Osteocyte (in vitro differentiated cells): ENCODE results near the gene AMIGO3. TPM values are rescaled to one million over a fixed set of nuclear protein-coding genes. Genes with fewer than 3 reads are reported as not detected.

Source experiments
- DNase-seq: peaks from one replicate; pipeline ENCODE4 v3.0.0; 2021; ENCODE audit warnings: mixed read lengths; ENCODE audit not compliant: unreplicated experiment; ENCODE audit errors: extremely low spot score
- H3K27ac Mint-ChIP-seq: one replicate; pipeline ENCODE4 v1.8.0; 2021; ENCODE audit warnings: mild to moderate bottlenecking, mixed read lengths; ENCODE audit not compliant: unreplicated experiment
- H3K27me3 Mint-ChIP-seq: one replicate; pipeline ENCODE4 v1.8.0; 2021; ENCODE audit warnings: mixed read lengths; ENCODE audit not compliant: unreplicated experiment
- H3K36me3 Mint-ChIP-seq: one replicate; pipeline ENCODE4 v1.8.0; 2021; ENCODE audit warnings: mixed read lengths; ENCODE audit not compliant: unreplicated experiment
- H3K4me1 Mint-ChIP-seq: one replicate; pipeline ENCODE4 v1.8.0; 2021; ENCODE audit warnings: mixed read lengths; ENCODE audit not compliant: unreplicated experiment
- H3K4me3 Mint-ChIP-seq: one replicate; pipeline ENCODE4 v1.8.0; 2021; ENCODE audit warnings: mild to moderate bottlenecking, moderate library complexity, mixed read lengths; ENCODE audit not compliant: unreplicated experiment
- H3K9me3 Mint-ChIP-seq: one replicate; pipeline ENCODE4 v1.8.0; 2021; ENCODE audit warnings: mixed read lengths; ENCODE audit not compliant: unreplicated experiment
- CTCF ChIP-seq: fragments of 200-600 bp; sonication (generic); IDR thresholded peaks from 2 replicates; pipeline ENCODE4 v1.5.0; 2021; ENCODE audit warnings: antibody characterized with exemption, mild to moderate bottlenecking, moderate library complexity
- long read RNA-seq: library from polyadenylated mRNA; unstranded; transcript quantifications from one replicate; pipeline ENCODE4 v2.0.0, GENCODE V29; 2021
- total RNA-seq: library from RNA; stranded (reverse); gene quantifications from 2 replicates; pipeline ENCODE4 v1.2.1, GENCODE V29; 2021

AMIGO3 gene
- total RNA-seq: not detected in 2 replicates
- long read RNA-seq: 0 reads

GRCh38 chr3:49719214-49719884, at the start of gene AMIGO3:
Gene AMIGO3, minus strand, starts transcription at chr3:49719684. Its CDS starts 219 bp downstream, at chr3:49719465.
- Mint-ChIP-seq H3K27me3 (no peaks in the 10 kb centered on the region), H3K36me3 (peaks cover 6% of the 10 kb centered on the region), H3K9me3 (no peaks in the 10 kb centered on the region), H3K4me3 (peak within 1 kb of the TSS; percentile 79), H3K27ac (peak within 1 kb of the TSS; percentile 90), H3K4me1 (peaks cover 24% of the 10 kb centered on the region)
- TF ChIP-seq CTCF: peak; percentile 69
- peak; percentile 97 for DNase-seq

DNA sequence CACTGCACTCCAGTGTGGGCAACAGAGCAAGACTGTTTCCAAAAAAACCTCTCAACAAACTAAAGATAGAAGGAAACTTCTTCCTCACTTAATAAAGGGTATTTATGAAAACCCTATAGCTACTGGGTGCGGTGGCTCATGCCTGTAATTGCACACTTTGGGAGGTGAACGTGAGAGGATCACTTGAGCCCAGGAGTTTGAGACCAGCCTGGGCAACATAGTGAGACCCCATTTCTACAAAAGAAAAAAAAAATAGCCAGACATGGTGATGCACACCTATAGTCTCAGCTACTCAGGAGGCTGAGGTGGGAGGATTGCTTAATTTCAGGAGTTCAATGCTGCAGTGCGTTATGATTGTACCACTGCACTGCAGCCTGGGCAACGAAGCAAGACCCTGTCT, 44.5 kb upstream of the AMIGO3 start:
- no peak overlapping the region for H3K4me3 Mint-ChIP-seq
- H3K27me3 Mint-ChIP-seq: no peaks in the 10 kb centered on the region
- TF ChIP-seq CTCF: no peak
- H3K9me3 Mint-ChIP-seq: no peaks in the 10 kb centered on the region
- H3K4me1 Mint-ChIP-seq: no peaks in the 10 kb centered on the region
- H3K27ac Mint-ChIP-seq: no peak overlapping the region
- peaks cover 7% of the 10 kb centered on the region for H3K36me3 Mint-ChIP-seq
- no peak for DNase-seq

- Mint-ChIP-seq H3K36me3 (peaks cover 7% of the 10 kb centered on the region), H3K9me3 (no peaks in the 10 kb centered on the region), H3K27ac (no peak overlapping the region), H3K27me3 (no peaks in the 10 kb centered on the region), H3K4me3 (no peak overlapping the region), H3K4me1 (peaks cover 2% of the 10 kb centered on the region)
- peak; percentile 25 for DNase-seq
- TF ChIP-seq CTCF: no peak
Measured at GRCh38 chr3:49761661-49762060, 42.2 kb upstream of the AMIGO3 start.

DNA sequence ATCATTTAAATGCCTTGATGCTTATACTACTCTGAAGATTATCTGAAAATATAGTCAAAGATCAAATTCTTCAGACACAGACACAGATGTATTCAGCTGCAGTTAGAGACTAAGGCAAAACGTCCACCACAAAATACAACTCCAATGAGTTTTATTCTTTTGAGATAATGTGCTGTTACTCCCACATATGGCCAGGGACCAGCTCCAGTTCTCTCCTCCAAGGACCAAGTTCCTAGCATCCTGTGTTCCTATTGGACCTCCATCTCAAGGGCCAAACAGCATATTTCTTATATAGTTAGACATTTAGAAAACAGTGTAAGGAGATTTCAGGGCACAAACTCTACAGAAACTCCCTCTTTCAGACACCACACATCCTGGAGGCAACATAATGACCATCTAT, 39.7 kb upstream of the AMIGO3 start:
- H3K36me3 Mint-ChIP-seq: peaks cover 1% of the 10 kb centered on the region
- no peak overlapping the region for H3K4me3 Mint-ChIP-seq
- no peaks in the 10 kb centered on the region for H3K27me3 Mint-ChIP-seq
- no peaks in the 10 kb centered on the region for H3K9me3 Mint-ChIP-seq
- H3K27ac Mint-ChIP-seq: no peak overlapping the region
- no peak for TF ChIP-seq CTCF
- H3K4me1 Mint-ChIP-seq: peaks cover 12% of the 10 kb centered on the region
- DNase-seq: no peak

DNA sequence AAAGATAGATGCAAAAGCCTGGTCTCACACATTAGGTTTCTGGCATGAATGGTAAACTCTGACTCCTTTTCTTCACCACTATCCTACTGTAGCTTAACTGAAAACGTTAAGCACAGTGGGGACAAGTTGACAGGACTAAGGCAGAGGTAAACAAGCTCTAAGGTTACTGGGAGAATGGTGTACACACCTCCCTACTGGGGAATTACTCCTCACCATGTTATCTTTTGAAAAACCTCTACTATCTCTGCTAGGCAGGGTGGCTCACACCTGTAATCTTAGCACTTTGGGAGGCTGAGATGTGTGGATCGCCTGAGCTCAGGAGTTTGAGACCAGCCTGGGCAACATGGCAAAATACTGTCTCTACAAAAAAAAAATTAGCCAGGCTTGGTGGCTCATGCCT, 37.7 kb upstream of the AMIGO3 start:
- Mint-ChIP-seq H3K9me3 (no peaks in the 10 kb centered on the region), H3K4me1 (peaks cover 21% of the 10 kb centered on the region), H3K27ac (no peak overlapping the region), H3K36me3 (peaks cover 2% of the 10 kb centered on the region), H3K4me3 (no peak overlapping the region), H3K27me3 (no peaks in the 10 kb centered on the region)
- peak; percentile 15 for DNase-seq
- TF ChIP-seq CTCF: no peak
